ENCODE results near the gene SNX27. TPM values are rescaled to one million over a fixed set of nuclear protein-coding genes. Genes with fewer than 3 reads are reported as not detected.

Gene SNX27
- total RNA-seq, 1 experiment from 2014 or later: 56.0 TPM

DNA sequence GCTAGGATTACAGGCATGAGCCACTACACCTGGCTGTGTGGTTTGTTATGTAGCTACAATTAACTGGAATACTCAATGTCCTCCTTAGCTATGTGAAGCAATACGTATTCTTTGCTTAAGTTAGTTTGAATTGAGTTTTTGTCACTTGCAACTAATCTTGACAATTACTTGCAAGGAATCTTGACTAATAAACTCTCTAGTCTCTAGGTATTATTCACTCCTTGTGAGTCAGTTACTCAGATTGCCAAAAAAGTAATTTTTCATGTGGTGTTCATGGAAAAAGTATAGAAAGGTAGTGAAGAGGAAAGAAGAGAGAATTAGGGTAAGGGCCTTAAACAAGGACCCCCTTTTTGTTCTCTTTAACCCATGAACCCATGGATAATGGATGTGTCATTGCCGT lies 7.6 kb upstream of the SNX27 start:
- no peaks in the 10 kb centered on the region for H3K9me3 Mint-ChIP-seq
- DNase-seq (ENCODE audit: low spot score) (no peak), ATAC-seq (no peak)
- no peaks in the 10 kb centered on the region for H3K36me3 Mint-ChIP-seq
- H3K27ac Mint-ChIP-seq: no peak overlapping the region
- CTCF ChIA-PET: interaction anchor here (2.8 kb wide), 1 partner anchor 11 kb away, joined by 14 read pairs; no protein-coding TSS in a partner anchor
- no peak for TF ChIP-seq ARID4B (CRISPR knock-in tag; IDR thresholded peaks at IDR 0.05; ENCODE audit: borderline replicate concordance)
- no peak for TF ChIP-seq CREB1 (CRISPR knock-in tag; IDR thresholded peaks at IDR 0.05)
- TF ChIP-seq TEAD1 (CRISPR knock-in tag; IDR thresholded peaks at IDR 0.05): no peak
- no peak for TF ChIP-seq NR1H2 (CRISPR knock-in tag; IDR thresholded peaks at IDR 0.05)
- no peak overlapping the region for H3K4me3 Mint-ChIP-seq
- H3K4me1 Mint-ChIP-seq: peaks cover 4% of the 10 kb centered on the region; the same call in 1 of the 2 replicates
- H3K27me3 Mint-ChIP-seq (ENCODE audit: low read depth): peaks cover 8% of the 10 kb centered on the region
- POLR2A ChIA-PET: no interaction called here

DNA sequence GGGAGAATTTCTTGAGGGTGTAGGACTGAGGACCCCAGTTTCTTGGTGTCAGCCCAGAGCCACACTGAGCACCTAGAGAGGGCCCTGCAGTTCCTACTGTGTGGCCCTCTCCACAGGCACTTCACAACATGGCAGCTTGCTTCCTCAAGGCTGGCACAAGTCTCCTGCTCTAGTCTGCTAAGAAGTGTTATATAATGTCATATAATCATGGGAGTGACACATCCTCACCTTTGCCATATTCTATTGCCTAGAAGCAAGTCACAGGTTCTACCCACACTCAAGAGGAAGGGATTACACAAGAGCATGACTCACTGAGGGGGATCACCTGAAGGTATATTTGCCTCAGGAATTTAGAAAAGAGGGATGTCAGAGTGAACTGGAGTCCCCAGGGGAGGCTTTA lies 5.5 kb upstream of the SNX27 start:
- TF ChIP-seq, protein P1, sequence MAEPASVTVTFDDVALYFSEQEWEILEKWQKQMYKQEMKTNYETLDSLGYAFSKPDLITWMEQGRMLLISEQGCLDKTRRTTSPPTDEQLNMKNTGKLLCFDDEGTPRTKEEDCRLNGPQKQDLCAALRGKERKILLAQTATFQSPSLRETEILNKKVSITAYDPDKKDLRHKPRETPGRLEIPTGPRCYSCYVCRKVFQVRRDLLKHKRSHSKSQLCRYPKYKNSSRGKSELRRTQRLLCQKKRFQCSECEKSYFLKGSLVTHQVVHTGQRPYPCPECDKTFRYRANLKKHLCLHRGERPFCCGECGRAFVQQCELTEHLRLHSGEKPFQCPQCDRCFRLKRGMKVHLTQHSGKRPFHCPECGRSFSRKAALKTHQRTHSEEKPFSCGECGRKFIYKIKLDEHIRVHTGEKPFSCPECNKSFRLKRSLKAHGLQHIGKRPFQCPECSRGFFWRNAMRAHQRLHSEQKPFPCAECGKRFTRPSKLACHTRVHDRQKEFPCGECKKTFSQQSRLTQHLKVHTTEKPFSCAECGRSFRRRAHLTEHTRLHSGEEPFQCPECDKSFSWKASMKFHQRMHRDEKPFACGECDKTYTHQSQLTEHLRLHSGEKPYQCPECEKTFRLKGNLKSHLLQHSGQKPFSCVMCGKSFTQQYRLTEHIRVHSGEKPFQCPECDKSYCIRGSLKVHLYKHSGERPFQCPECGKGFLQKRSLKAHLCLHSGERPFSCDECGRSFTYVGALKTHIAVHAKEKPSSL (CRISPR knock-in tag; conservative IDR thresholded peaks at IDR 0.05): no peak
- TF ChIP-seq IRF2 (CRISPR knock-in tag; IDR thresholded peaks at IDR 0.05; ENCODE audit: borderline replicate concordance, low read depth) (no peak), SP1 (CRISPR knock-in tag; conservative IDR thresholded peaks at IDR 0.05) (no peak), GABPB1 (CRISPR knock-in tag; IDR thresholded peaks at IDR 0.05) (no peak)
- ChIA-PET CTCF (no interaction called here), POLR2A (no interaction called here)
- peaks cover 8% of the 10 kb centered on the region for H3K27me3 Mint-ChIP-seq (ENCODE audit: low read depth)
- no peaks in the 10 kb centered on the region for H3K36me3 Mint-ChIP-seq
- no peaks in the 10 kb centered on the region for H3K9me3 Mint-ChIP-seq
- ATAC-seq (no peak), DNase-seq (ENCODE audit: low spot score) (no peak)
- no peak overlapping the region for H3K4me3 Mint-ChIP-seq
- peaks cover 4% of the 10 kb centered on the region; the same call in 1 of the 2 replicates for H3K4me1 Mint-ChIP-seq
- H3K27ac Mint-ChIP-seq: no peak overlapping the region

- CTCF ChIA-PET: interaction anchor here (1.4 kb wide), 1 partner anchor 13 kb away, joined by 3 read pairs; no protein-coding TSS in a partner anchor
- H3K4me1 Mint-ChIP-seq: peaks cover 7% of the 10 kb centered on the region; the same call in 1 of the 2 replicates
Measured at GRCh38 chr1:151606857-151607256, 5.0 kb upstream of the SNX27 start.

DNA sequence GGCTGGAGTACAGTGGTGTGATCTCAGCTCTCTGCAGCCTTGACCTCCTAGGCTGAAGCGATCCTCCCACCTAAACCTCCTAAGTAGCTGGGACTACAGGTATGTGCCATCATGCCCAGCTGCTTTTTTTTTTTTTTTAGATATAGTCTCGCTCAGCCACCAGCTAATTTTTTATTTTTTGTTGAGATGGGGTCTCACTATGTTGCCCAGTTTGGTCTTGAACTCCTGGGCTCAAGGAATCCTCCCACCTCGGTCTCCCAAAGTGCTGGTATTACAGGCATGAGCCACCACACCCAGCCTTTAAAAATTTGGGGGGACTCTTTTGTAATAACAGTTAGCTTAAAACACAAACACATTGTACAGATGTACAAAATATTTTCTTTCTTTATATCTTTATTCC lies 1.7 kb upstream of the SNX27 start:
- no peaks in the 10 kb centered on the region for H3K9me3 Mint-ChIP-seq
- ATAC-seq (no peak), DNase-seq (ENCODE audit: low spot score) (no peak)
- CTCF ChIA-PET: interaction anchor here (0.9 kb wide), 2 partner anchors 16 to 227 kb away, joined by 3 read pairs; no protein-coding TSS in a partner anchor
- no peak overlapping the region for H3K4me3 Mint-ChIP-seq
- no peaks in the 10 kb centered on the region for H3K36me3 Mint-ChIP-seq
- POLR2A ChIA-PET: no interaction called here
- no peak overlapping the region for H3K27ac Mint-ChIP-seq
- H3K27me3 Mint-ChIP-seq (ENCODE audit: low read depth): peaks cover 8% of the 10 kb centered on the region
- peaks cover 17% of the 10 kb centered on the region for H3K4me1 Mint-ChIP-seq
- TF ChIP-seq EMX1 (CRISPR knock-in tag; IDR thresholded peaks at IDR 0.05) (no peak), MXD4 (CRISPR knock-in tag; IDR thresholded peaks at IDR 0.05; ENCODE audit: borderline replicate concordance) (no peak), JUN (CRISPR knock-in tag; IDR thresholded peaks at IDR 0.05) (no peak), RELA (CRISPR knock-in tag; IDR thresholded peaks at IDR 0.05; ENCODE audit: borderline replicate concordance) (no peak), NR2C2 (CRISPR knock-in tag; IDR thresholded peaks at IDR 0.05) (no peak), NFYB (CRISPR knock-in tag; conservative IDR thresholded peaks at IDR 0.05; ENCODE audit: low read depth) (no peak), ZBTB21 (CRISPR knock-in tag; IDR thresholded peaks at IDR 0.05; ENCODE audit: borderline replicate concordance) (no peak), ZNF396 (CRISPR knock-in tag; IDR thresholded peaks at IDR 0.05; ENCODE audit: borderline replicate concordance) (no peak), SMAD3 (CRISPR knock-in tag; IDR thresholded peaks at IDR 0.05; ENCODE audit: borderline replicate concordance) (no peak)
- TF ChIP-seq, protein P2, sequence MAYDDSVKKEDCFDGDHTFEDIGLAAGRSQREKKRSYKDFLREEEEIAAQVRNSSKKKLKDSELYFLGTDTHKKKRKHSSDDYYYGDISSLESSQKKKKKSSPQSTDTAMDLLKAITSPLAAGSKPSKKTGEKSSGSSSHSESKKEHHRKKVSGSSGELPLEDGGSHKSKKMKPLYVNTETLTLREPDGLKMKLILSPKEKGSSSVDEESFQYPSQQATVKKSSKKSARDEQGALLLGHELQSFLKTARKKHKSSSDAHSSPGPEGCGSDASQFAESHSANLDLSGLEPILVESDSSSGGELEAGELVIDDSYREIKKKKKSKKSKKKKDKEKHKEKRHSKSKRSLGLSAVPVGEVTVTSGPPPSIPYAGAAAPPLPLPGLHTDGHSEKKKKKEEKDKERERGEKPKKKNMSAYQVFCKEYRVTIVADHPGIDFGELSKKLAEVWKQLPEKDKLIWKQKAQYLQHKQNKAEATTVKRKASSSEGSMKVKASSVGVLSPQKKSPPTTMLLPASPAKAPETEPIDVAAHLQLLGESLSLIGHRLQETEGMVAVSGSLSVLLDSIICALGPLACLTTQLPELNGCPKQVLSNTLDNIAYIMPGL (CRISPR knock-in tag; IDR thresholded peaks at IDR 0.05): no peak
- TF ChIP-seq, protein P3, sequence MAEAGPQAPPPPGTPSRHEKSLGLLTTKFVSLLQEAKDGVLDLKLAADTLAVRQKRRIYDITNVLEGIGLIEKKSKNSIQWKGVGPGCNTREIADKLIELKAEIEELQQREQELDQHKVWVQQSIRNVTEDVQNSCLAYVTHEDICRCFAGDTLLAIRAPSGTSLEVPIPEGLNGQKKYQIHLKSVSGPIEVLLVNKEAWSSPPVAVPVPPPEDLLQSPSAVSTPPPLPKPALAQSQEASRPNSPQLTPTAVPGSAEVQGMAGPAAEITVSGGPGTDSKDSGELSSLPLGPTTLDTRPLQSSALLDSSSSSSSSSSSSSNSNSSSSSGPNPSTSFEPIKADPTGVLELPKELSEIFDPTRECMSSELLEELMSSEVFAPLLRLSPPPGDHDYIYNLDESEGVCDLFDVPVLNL (CRISPR knock-in tag; IDR thresholded peaks at IDR 0.05; ENCODE audit: borderline replicate concordance, low read depth): no peak
- TF ChIP-seq, protein P4, sequence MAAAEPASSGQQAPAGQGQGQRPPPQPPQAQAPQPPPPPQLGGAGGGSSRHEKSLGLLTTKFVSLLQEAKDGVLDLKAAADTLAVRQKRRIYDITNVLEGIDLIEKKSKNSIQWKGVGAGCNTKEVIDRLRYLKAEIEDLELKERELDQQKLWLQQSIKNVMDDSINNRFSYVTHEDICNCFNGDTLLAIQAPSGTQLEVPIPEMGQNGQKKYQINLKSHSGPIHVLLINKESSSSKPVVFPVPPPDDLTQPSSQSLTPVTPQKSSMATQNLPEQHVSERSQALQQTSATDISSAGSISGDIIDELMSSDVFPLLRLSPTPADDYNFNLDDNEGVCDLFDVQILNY (CRISPR knock-in tag; IDR thresholded peaks at IDR 0.05): no peak

More at GRCh38 chr1:151606857-151607256, 5.0 kb upstream of the SNX27 start:
- no peaks in the 10 kb centered on the region for H3K36me3 Mint-ChIP-seq
- H3K27me3 Mint-ChIP-seq (ENCODE audit: low read depth): peaks cover 8% of the 10 kb centered on the region
- ATAC-seq: no peak
- no peak for TF ChIP-seq ZBTB21 (CRISPR knock-in tag; IDR thresholded peaks at IDR 0.05; ENCODE audit: borderline replicate concordance)
- H3K27ac Mint-ChIP-seq: no peak overlapping the region
- no peak for DNase-seq (ENCODE audit: low spot score)
- POLR2A ChIA-PET: no interaction called here
- H3K4me3 Mint-ChIP-seq: no peak overlapping the region
- H3K9me3 Mint-ChIP-seq: no peaks in the 10 kb centered on the region

Measured in WTC11 (cell line).